Activated CD8-positive, alpha-beta memory T cell treated with anti-CD3 and anti-CD28 coated beads for 48 hours (primary cell): ENCODE data around the gene LGALS1.
A peak's percentile ranks its signal among the peaks of the same experiment; 100 is the strongest.
"Not testable (repeated sequence)": the region's sequence is repeated elsewhere in the genome, so short reads cannot be mapped to it uniquely, and the experiment has no call there.

Experiments used
- DNase-seq, 3 experiments: peaks; one replicate each; pipeline ENCODE4 v3.0.0-alpha.2; 2020; ENCODE audit warnings: low read depth in 2 of 3, low spot score in 2 of 3

The LGALS1 gene

DNA sequence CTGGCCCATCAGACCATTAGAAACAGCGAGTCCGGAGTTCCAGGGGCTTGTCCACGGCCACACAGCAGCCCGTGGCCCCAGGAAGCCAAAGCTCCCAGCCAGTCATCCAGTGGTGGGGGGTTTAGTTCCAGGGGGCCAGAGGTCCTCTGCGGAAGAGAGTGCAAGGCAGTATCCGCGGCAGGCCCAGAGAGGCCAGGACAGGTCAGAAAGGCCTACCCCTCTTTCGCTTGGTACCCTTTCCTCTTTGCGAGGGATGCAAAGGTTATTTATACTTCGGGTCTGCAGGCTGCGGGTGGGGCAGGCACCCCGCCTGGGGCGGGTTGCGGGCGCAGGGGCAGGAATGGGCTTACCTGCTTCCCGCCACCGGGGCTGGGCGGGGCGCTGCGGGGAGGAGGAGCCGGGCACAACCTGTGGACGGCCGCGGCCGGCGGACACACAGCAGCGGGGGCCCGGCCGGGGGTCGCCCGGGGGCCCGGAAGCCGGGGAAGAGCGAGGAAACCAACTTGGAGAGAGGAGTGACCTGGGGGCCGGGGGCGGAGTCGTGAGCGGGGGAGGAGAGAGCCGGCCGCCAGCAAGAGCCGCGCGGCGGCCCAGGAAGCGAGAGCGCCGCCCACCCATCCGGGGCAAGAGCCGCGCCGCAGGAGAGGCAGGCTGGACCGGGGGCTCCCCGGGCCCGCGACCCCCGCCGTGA, 36.2 kb upstream of the LGALS1 start, which contains the start of gene SH3BP1:
SH3BP1 (plus strand) TSS at position 600 of the 691 bp plus-strand sequence. CDS start 119 bp downstream, outside the sequence.
- DNase-seq = no peak

DNA sequence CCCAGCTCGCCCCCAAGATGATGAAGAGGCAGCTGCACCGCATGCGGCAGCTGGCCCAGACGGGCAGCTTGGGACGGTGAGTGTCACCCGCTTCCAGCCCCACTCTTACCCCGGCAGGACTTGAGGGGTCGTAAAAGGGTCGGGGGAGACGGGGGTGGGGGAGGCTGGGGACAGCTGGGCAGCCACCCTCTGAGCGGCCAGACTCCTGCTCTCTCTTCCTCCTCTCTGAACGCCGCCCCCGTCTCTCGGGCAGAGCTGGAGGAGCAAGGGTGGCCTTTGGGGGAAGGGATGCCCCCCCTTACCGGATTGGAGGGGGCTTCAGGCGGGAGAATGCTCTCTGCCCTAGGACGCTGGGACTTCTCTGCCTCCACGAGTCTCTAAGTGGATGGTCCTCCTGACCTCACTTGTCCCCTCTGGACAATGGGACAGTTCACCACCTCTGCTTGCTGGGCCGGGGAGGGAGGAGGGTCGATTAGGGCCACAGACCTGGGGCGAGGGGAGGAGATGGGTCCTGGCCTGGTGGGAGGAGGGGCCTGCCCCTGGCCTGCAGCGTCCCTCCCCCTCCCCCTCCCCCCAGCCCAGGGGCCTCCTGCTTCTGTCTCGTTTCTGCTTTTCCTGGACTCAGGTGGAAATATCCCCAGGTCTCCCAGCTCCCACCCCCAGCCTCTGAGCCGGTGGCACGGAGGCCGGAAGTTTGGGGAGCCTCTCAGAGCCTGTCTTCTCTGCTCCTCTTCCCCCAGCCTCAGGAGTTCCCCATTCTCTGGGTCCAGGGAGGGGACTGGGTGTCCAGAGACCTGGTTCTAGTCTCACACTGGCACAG, 35.5 kb upstream of the LGALS1 start:
- DNase-seq = no peak

DNA sequence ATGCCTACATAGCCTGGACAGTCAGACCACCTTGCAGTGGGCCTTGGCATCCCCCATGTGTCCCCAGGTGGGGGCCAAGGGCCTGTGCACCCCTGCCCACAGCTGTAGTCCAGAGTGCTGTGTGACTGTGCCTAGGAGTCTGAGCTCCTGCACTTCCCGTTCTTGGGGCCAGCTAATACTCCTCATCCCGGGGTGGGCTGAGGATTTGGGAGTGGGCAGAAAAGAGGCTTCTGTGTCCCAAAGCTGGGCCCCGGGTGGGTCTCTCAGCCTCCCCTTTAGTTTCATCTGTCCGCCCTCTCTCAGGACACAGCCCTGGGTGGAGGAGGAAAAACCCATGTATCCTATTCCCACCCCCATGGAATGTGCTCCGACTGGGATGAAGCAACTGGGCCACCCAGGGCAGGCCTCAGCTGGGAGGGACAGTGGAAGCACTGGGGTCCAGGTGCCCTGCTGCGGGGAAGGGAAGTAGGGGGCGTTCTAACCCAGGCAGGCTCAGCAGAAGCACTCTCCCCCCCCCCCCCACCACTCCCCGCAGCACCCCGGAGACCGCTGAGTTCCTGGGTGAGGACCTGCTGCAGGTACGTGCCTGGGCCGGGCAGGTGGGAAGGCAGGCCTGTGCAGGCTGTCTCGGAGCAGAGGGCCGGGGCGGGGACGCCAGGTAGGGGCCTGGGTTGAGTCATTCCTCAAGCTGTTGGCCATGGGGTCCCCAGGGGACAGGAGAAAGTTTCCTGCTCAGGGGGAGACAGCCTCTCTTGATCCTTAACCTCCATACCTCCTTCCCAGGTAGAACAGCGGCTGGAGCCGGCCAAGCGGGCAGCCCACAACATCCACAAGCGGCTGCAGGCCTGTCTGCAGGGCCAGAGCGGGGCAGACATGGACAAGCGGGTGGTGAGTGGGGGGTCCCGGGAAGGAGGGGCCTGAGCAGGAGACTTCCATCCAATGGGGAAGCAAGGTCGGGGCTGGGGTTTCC, 34.6 kb upstream of the LGALS1 start:
- DNase-seq = no peak

DNA sequence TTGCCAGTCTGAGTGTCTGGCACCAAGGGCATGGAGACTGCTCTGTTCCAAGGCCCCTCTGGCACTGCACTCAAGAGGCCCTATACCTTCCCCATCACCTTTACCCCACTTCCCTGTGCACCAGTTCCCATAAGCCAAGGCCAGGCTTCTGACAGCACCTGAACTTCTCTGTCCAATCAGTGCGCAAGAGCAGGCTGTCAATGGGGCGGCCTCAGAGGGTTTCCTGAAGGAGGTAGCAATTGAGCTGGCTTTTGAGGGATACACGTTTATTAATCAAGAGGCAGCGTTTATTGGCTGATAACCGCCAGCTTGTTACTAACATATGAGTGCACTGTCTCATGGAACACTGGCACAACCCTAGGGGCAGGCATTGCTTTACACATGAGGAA, 33.9 kb upstream of the LGALS1 start:
- DNase-seq = no peak

DNA sequence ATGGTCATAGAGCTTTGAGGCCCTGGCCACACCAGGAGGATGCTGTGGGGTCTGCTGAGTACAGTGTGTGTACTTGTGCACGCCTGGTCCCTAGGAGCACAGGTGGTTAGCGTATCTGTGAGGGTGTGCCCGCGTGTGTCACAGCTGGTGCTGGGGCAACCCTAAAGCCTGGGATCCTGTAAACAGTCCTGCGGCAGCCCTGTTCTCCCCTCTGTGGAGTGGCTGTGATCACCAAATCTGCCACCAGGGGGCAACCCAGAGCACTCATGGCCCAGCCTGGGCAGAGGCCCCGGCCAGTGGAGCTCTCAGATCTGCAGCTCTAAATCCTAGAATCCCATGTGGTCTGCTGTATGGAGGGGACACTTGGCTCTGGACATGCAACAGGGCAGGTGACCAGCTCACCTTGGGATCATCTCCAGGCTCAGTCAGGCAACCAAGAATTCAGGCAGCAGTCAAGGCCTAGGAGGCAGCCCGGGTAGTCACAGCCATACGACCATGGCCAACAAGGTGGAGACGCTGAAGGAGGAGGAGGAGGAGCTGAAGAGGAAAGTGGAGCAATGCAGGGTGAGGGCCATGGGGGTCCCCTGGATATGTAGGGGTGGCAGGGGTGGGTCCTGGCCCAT, 32.1 kb upstream of the LGALS1 start:
- DNase-seq = peak; percentile 61 to 94 (median 92)

DNA sequence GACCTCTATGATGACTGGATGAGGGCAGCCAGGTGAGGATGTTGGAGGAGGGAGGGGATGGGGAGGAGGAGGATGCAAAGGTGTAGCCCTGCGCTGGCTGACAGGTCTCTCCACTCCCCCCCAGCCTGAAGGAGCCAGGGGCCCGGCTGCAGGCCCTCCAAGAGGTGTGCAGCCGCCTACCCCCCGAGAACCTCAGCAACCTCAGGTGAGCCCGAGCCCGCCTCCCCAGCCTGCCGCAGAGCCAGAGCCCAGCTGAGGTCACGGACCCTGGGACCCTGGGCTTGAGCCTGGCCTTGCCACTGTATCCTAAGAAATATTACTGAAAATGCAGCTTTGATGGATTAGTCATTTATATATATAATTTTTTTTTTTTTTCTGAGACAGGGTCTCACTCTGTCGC, 28.1 kb upstream of the LGALS1 start:
- no peak for DNase-seq

DNA sequence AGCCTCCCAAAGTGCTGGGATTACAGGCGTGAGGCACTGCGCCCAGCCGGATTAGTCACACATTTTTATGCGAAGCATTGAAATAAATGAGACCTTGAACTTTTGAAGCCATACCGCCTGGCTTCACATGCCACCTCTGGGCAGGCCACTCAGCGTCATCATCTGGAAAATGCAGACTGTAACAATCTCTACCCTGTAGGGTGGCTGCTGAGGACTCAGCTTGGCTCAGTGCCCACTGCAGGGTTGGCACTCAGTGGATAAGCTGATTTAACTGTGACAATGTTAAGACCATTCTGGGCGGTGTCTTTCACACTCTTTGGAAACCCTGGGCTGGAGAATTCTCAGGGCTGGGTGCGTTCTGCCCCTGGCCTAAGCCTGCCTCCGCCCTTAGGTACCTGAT, 27.5 kb upstream of the LGALS1 start:
- DNase-seq = no peak

DNA sequence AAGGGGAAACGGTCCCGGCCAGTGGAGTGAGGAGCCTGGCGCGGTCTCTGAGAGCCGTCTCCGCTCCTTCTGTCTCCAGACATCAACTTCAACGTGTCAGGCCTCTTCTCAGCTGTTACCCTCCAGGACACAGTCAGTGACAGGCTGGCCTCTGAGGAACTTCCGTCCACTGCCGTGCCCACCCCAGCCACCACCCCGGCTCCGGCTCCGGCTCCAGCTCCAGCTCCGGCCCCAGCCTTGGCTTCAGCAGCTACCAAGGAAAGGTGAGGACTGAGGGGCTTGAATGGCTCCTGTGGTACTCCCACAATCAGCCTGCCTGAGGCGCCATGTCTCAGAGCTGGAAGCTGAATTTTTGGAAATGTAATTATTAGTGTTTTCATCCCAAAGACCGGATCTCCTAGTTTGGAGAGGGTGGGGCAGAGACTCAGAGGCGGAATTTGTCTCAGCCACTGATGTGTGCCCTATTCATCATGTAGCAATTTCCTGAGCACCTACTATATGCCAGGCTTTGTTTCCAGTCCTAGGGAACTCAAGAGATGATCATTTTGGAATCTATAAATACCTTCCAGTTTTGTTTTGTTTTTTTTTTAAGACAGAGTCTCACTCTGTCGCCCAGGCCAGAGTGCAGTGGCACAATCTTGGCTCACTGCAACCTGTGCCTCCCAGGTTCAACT, 24.8 kb upstream of the LGALS1 start:
- DNase-seq = no peak

DNA sequence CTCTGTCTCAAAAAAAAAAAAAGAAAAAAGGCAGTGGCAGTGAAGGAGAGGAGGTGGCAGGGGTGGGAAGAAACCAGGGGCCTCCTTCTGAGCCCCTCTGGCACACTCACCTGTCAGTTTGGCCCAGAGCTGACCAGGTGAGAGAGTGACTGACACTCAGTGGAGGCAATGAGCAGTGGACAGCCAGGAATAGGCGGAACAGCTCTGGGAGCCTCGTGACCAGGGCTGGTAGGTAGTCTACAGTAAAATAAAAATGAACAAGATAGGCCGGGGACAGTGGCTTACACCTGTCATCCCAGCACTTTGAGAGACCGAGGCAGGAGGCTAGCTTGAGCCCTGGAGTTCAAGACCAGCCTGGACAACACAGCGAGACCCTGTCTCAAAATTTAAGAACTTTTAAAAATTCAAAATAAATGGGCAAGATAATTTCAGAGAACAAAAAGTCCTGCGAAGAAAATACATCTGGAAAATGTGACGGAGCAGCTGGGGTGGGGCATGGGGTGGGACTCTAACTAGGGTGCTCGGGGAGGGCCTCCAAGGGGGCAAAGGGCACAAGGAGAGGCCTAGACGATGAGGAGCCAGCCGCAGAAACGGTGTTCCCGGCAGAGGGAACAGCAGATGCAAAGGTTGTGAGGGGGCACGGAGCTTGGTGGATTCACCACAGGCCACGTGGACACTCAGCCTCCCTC, 20.7 kb upstream of the LGALS1 start:
- DNase-seq = no peak

DNA sequence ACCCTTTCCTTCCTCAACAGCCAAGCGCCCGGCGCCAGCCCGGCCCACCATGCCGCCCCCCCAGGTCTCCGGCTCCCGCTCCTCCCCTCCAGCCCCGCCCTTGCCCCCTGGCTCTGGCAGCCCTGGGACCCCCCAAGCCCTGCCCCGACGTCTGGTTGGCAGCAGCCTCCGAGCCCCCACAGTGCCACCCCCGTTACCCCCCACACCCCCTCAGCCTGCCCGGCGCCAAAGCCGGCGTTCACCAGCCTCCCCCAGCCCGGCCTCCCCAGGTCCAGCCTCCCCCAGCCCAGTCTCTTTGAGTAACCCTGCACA, 20.2 kb upstream of the LGALS1 start:
- no peak for DNase-seq

DNA sequence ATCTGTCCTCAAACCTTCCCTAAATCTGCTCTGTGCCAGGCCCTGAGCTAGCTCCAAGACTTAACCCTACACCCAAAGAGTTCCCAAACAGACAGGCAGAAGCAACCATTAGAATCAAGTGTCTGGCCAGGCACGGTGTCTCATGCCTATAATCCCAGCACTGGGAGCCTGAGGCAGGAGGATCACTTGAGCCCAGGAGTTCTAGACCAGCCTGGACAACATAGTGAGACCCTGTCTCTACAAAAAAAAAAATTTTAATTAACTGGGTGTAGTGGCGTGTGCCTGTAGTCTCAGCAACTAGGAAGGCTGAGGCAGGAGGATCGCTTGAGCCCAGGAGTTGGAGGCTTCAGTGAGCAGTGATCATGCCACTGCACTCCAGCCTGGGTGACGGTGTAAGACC, 18.9 kb upstream of the LGALS1 start:
- DNase-seq = not testable (repeated sequence)

DNA sequence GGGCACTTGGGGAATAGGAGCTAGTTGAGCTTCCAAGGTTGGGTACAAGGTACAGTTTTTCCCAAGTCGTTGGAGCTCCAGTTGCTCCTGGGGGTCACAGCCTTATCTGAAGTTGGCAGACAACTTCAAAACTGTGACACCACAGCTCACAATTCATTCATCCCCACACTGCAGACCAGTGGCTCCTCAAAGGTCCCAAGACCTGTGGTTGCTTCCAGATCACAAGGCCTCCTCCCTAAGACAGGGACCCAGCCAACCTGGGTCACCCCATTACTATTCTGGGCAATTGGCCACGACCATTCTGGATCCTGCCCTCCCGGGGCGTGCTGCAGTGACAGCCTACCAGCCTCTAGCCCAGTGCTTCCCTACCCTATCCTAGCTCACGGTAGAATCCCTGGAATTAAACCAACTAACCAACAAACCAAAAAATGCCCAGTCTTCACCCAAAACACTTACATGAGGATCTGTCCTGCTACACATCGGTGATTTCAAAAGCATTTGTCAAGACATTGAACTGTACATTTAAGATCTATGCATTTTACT, 17.8 kb upstream of the LGALS1 start:
- no peak for DNase-seq

DNA sequence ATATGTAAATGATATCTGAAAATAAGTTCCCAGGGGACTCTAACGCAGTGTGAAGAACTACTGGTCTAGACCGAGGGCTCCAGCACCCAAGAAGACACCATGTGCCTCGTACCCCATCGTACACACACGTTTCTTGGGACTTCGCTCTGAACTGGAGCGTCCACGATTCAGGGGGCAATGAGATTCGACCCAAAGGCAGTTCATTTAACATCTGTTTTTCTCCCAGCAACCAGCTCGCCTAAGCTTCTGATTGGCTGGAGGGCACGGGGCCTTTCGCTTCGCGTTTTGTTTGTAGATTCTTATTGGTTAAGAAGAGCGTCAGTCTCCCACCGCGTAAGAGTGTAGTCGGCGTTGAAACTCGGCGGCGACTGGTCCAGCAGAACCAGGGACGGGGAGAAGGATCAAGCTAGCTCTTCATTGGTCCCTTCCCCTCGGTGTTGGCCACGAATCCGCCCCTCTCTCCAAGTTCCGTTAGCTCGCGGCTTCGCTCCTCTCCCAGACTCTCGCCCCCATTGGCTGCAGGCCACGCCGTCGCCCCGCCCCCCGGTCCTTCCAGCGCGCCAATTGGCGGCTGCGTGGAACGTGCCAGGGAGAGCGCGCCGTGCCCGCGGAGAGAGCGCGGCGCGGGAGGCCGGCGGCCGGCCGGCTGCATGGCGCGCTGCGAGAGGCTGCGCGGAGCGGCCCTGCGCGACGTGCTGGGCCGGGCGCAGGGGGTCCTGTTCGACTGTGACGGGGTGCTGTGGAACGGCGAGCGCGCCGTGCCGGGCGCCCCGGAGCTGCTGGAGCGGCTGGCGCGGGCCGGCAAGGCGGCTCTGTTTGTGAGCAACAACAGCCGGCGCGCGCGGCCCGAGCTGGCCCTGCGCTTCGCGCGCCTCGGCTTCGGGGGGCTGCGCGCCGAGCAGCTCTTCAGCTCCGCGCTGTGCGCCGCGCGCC, 17.0 kb upstream of the LGALS1 start, which contains the start of gene PDXP:
PDXP (plus strand) TSS at position 591 of the 933 bp plus-strand sequence; CDS start at position 651, 60 bp downstream.
- peak; percentile 96 to 97 (median 96) for DNase-seq

DNA sequence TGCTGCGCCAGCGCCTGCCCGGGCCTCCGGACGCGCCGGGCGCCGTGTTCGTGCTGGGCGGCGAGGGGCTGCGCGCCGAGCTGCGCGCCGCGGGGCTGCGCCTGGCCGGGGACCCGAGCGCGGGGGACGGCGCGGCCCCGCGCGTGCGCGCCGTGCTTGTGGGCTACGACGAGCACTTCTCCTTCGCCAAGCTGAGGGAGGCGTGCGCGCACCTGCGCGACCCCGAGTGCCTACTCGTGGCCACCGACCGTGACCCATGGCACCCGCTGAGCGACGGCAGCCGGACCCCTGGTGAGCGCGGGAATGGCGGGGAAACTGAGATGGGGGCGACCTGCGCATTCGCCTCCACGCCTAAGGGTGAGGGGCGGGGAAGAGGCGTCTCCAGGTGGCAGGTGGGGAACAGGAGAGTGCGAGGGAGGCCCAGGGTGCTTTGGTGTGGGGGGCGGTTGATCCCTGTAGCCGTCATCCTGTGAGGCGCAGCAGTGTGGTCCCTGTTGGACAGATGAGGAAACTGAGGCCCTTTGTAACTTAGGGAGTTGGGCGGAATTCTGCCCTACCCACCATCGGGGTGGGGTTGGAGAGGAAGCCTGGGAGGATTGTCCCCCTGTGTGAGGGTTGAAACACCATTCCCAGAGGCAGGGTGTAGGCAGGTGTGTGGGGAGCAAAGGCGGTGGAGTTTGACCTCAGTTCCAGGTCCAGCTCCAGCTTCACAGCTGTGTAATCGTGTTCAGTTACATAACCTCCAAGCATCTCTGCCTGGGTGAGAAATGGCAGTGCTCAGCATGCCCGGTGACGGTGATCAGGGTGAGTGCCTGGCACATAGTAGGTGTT, 16.2 kb upstream of the LGALS1 start:
- no peak for DNase-seq

DNA sequence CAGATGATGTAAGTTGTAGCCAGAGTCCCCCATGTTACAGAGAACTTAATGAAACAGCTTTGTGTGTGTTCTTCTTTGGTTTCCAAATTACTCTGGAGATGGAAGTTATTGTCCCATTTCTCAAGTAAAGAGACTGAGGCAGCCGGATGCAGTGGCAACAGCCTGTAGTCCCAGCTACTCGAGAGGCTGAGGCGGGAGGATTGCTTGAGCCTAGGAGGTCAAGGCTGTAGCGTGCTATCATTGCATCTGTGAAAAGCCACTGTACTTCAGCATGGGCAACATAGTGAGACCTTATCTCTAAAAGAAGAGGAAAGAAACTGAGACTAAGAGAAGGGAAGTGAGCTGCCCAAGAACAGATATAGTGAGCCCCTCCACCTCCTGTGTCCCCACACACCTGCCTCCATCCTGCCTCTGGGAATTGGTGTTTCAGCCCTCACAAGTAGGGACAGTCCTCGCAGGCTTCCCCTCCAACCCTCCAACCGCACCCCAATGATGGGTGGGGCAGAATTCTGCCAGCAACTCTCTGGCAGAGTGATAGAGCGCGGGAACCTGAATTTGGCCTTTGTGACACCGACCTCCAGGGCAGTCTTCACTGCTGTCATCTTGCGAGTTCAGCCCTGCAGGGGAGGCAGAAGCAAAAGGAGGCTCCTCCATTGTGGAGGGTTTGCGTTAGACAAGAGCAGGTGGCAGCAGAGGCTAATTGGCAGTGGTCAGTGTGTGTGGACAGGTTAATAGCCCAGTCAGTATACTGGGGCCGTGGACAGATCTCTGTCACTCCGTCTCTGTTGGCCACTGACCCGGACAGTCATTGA, 15.3 kb upstream of the LGALS1 start:
- DNase-seq = no peak

DNA sequence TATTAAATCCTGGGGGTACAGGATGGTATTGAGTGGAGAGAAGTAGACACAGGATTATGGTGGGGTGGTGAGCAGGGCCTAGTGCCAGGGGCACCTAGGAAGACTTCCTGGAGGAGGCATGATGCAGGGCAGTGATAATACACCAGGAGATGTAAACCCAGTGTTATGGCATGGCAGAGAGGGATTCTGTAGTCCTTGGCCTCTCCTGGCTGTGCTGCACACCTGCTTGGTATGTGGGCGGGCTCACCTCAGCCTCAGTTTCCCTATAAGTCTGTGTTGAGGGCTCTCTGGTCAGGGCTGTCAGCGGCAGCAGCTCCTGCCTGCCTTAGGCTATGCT, 14.8 kb upstream of the LGALS1 start:
- DNase-seq = no peak
